Osteocyte (in vitro differentiated cells): ENCODE data around the gene OARD1. TPM values are rescaled to one million over a fixed set of nuclear protein-coding genes. Genes with fewer than 3 reads are reported as not detected.

ENCODE experiments used
- DNase-seq: peaks from one replicate; pipeline ENCODE4 v3.0.0; 2021; ENCODE audit warnings: mixed read lengths; ENCODE audit not compliant: unreplicated experiment; ENCODE audit errors: extremely low spot score
- H3K27ac Mint-ChIP-seq: one replicate; pipeline ENCODE4 v1.8.0; 2021; ENCODE audit warnings: mild to moderate bottlenecking, mixed read lengths; ENCODE audit not compliant: unreplicated experiment
- H3K27me3 Mint-ChIP-seq: one replicate; pipeline ENCODE4 v1.8.0; 2021; ENCODE audit warnings: mixed read lengths; ENCODE audit not compliant: unreplicated experiment
- H3K36me3 Mint-ChIP-seq: one replicate; pipeline ENCODE4 v1.8.0; 2021; ENCODE audit warnings: mixed read lengths; ENCODE audit not compliant: unreplicated experiment
- H3K4me1 Mint-ChIP-seq: one replicate; pipeline ENCODE4 v1.8.0; 2021; ENCODE audit warnings: mixed read lengths; ENCODE audit not compliant: unreplicated experiment
- H3K4me3 Mint-ChIP-seq: one replicate; pipeline ENCODE4 v1.8.0; 2021; ENCODE audit warnings: mild to moderate bottlenecking, moderate library complexity, mixed read lengths; ENCODE audit not compliant: unreplicated experiment
- H3K9me3 Mint-ChIP-seq: one replicate; pipeline ENCODE4 v1.8.0; 2021; ENCODE audit warnings: mixed read lengths; ENCODE audit not compliant: unreplicated experiment
- total RNA-seq: library from RNA; stranded (reverse); gene quantifications from 2 replicates; pipeline ENCODE4 v1.2.1, GENCODE V29; 2021
- TF ChIP-seq, protein P1 (sequence below): fragments of 200-600 bp; sonication (generic); IDR thresholded peaks from 2 replicates; pipeline ENCODE4 v1.5.0; 2021; ENCODE audit warnings: antibody characterized with exemption, mild to moderate bottlenecking, moderate library complexity

OARD1 gene
- total RNA-seq, 1 donor from 2014 or later: 17.2 TPM

DNA sequence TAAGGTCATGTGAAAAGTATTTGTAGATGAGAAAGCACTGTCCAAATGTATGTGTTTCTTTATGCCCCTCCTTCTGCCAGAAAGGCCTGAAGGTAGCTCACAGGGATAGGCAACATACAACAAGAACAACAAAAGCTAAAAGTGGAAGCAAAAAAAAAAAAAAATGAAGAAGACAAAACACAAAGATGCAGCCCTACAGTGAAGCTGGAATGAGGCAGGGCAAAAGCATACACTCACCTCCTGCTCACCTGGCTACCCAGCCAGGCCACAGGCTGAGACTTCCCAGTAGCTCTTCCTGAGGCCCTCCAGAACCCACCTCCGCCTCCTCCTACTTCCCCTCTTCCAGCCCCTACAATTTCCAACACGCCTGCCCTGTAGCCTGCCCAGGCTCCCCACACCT is 35.6 kb downstream of the OARD1 start:
- Mint-ChIP-seq H3K9me3 (no peaks in the 10 kb centered on the region), H3K27me3 (peaks cover 23% of the 10 kb centered on the region), H3K4me1 (peaks cover 6% of the 10 kb centered on the region), H3K27ac (no peak overlapping the region), H3K36me3 (no peaks in the 10 kb centered on the region), H3K4me3 (no peak overlapping the region)
- TF ChIP-seq, protein P1, sequence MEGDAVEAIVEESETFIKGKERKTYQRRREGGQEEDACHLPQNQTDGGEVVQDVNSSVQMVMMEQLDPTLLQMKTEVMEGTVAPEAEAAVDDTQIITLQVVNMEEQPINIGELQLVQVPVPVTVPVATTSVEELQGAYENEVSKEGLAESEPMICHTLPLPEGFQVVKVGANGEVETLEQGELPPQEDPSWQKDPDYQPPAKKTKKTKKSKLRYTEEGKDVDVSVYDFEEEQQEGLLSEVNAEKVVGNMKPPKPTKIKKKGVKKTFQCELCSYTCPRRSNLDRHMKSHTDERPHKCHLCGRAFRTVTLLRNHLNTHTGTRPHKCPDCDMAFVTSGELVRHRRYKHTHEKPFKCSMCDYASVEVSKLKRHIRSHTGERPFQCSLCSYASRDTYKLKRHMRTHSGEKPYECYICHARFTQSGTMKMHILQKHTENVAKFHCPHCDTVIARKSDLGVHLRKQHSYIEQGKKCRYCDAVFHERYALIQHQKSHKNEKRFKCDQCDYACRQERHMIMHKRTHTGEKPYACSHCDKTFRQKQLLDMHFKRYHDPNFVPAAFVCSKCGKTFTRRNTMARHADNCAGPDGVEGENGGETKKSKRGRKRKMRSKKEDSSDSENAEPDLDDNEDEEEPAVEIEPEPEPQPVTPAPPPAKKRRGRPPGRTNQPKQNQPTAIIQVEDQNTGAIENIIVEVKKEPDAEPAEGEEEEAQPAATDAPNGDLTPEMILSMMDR: no peak
- no peak for DNase-seq

DNA sequence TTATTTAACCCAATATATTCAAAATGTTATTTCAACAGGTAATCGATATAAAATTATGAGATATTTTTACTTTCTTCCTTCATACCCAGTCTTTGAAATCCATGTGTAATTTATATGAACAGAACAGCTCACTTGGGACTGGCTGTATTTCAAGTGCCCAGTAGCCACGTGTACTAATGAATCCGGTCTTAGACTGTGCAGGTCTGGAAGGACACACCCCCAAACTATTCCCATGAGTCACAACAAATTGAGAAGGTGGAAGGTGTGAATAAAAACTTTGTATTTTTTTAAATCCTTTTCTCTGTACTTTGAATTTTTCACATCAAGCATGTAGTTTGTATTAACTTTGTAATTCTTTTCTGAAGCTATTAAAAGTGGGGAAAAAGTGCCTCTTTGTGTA is 36.0 kb downstream of the OARD1 start:
- H3K27me3 Mint-ChIP-seq: peaks cover 24% of the 10 kb centered on the region
- H3K36me3 Mint-ChIP-seq: no peaks in the 10 kb centered on the region
- H3K4me1 Mint-ChIP-seq: peaks cover 6% of the 10 kb centered on the region
- TF ChIP-seq, protein P1: no peak
- no peak overlapping the region for H3K27ac Mint-ChIP-seq
- DNase-seq: no peak
- H3K9me3 Mint-ChIP-seq: no peaks in the 10 kb centered on the region
- no peak overlapping the region for H3K4me3 Mint-ChIP-seq

DNA sequence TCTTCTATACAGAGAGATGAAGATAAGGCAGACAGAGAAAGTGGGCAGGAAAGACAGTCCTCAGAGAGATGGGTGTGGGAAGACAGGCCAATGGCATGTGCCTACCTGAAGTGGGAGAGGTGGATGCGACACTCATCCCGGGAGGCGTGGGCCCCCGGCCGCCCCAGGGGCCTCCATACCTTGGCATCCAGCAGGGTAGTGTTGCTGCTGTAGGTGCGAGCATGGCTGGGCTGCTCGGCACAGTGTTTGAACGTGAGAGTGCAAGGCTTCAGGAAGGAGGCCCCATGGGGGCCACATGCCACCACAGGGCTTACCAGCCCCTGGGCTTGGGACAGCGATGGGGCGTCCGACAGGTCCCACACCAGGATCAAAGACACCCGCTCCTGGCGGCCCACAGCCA is 38.4 kb downstream of the OARD1 start:
- no peak overlapping the region for H3K27ac Mint-ChIP-seq

DNA sequence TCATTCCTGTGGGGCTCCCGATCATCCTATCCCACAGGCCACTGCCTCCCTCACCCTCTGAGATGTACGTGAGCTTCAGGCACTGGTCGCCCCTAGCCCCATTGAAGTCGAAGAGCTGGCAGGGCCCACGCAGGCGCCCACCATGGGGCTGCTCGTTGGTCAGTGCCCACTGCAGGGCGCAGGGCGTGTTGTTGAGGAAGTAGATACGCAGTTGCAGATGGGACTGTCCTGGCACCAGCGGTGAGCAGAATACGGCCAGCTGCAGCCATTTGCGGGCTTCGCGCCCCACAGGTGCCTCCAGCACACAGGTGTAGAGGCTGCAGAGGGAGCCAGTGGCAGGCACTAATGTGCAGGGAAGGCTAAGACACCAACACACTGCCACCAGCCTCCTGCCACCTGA is 39.3 kb downstream of the OARD1 start:
- Mint-ChIP-seq H3K4me3 (no peak overlapping the region), H3K36me3 (no peaks in the 10 kb centered on the region), H3K9me3 (no peaks in the 10 kb centered on the region), H3K27me3 (peaks cover 16% of the 10 kb centered on the region), H3K4me1 (peaks cover 13% of the 10 kb centered on the region), H3K27ac (no peak overlapping the region)
- TF ChIP-seq, protein P1: no peak
- no peak for DNase-seq

More for the DNA sequence above, 38.4 kb downstream of the OARD1 start:
- peaks cover 5% of the 10 kb centered on the region for H3K4me1 Mint-ChIP-seq
- TF ChIP-seq, protein P1: no peak
- H3K9me3 Mint-ChIP-seq: no peaks in the 10 kb centered on the region
- peaks cover 21% of the 10 kb centered on the region for H3K27me3 Mint-ChIP-seq
- DNase-seq: no peak
- H3K4me3 Mint-ChIP-seq: no peak overlapping the region
- no peaks in the 10 kb centered on the region for H3K36me3 Mint-ChIP-seq

DNA sequence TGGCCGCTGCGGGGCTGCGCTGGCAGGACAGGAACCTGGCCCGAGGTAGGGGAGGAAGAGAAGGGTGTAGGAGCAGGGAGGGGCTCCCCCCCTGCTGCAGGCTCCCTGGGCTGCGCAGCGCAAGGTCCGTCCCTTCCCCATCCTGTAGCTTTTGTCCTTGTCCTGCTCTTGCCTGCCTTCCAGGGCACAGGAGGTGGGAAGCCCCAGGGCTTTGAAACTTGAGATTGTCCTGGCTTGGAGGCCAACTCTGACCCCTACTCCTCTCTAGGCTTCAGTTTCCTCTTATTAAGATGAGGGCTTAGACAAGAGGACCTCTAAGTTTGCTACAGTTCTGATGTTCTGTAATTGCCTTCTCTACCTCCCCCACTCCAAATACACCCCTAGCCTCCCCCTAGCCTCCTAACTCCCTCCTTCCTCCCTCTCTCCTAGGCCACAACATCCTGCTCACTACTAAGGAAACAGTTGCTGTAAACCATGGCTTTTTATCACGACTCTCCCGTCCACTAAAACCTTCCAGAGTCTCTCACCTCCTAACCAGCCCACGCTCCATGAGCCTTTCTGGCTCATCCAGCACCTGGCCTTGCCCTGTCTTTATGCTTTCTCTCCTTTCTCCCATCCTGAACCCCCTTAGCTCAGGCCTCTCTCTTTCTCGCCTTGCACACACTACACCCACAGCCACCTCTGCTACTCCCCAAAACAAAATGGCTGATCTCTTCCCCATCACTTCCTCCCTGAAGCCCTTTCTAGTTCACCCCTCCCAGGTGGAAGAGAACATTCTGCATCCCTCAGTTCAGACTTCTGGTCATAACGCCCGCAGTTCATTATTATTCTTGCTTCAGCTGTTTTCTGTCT is 43.4 kb downstream of the OARD1 start:
- Mint-ChIP-seq H3K9me3 (no peaks in the 10 kb centered on the region), H3K36me3 (no peaks in the 10 kb centered on the region), H3K27me3 (peaks cover 4% of the 10 kb centered on the region), H3K4me1 (peaks cover 25% of the 10 kb centered on the region), H3K27ac (peak overlapping the region; percentile 80), H3K4me3 (peak overlapping the region; percentile 82)
- DNase-seq: no peak
- TF ChIP-seq, protein P1: no peak
